ENCODE data around the gene ARID3A.

The ARID3A gene

GRCh38 chr19:964761-965694 lies 39.2 kb downstream of the ARID3A start:
- Mint-ChIP-seq H3K27me3 (no peaks in the 10 kb centered on the region), H3K27ac (no peak overlapping the region), H3K4me1 (ENCODE audit: low read depth in 2 of 2) (no peaks in the 10 kb centered on the region), H3K36me3 (ENCODE audit: insufficient read depth) (peaks cover 35% of the 10 kb centered on the region), H3K9me3 (no peaks in the 10 kb centered on the region), H3K4me3 (no peak overlapping the region)
- DNase-seq (no peak), ATAC-seq (replicated peaks) (no peak)

GRCh38 chr19:966485-967088 lies 40.8 kb downstream of the ARID3A start:
- H3K27me3 Mint-ChIP-seq = no peaks in the 10 kb centered on the region

GRCh38 chr19:970695-971094 lies 44.9 kb downstream of the ARID3A start:
- no peak for ATAC-seq (replicated peaks)
- H3K36me3 Mint-ChIP-seq (ENCODE audit: insufficient read depth) = peaks cover 43% of the 10 kb centered on the region
- no peaks in the 10 kb centered on the region for H3K4me1 Mint-ChIP-seq (ENCODE audit: low read depth in 2 of 2)
- no peak for DNase-seq
- no peaks in the 10 kb centered on the region for H3K9me3 Mint-ChIP-seq
- no peaks in the 10 kb centered on the region for H3K27me3 Mint-ChIP-seq
- peak overlapping the region in 1 of 2 donors; percentile 48 for H3K4me3 Mint-ChIP-seq
- H3K27ac Mint-ChIP-seq = peak overlapping the region in 1 of 2 donors; percentile 51

More at GRCh38 chr19:966485-967088, 40.8 kb downstream of the ARID3A start:
- ATAC-seq (replicated peaks) (no peak), DNase-seq (no peak)
- H3K9me3 Mint-ChIP-seq = no peaks in the 10 kb centered on the region
- H3K4me3 Mint-ChIP-seq = no peak overlapping the region
- no peaks in the 10 kb centered on the region for H3K4me1 Mint-ChIP-seq (ENCODE audit: low read depth in 2 of 2)
- H3K27ac Mint-ChIP-seq = no peak overlapping the region
- peaks cover 43% of the 10 kb centered on the region for H3K36me3 Mint-ChIP-seq (ENCODE audit: insufficient read depth)

GRCh38 chr19:971795-972194 lies 46.0 kb downstream of the ARID3A start:
- DNase-seq = no peak
- no peak for ATAC-seq (replicated peaks)
- Mint-ChIP-seq H3K27me3 (no peaks in the 10 kb centered on the region), H3K36me3 (ENCODE audit: insufficient read depth) (peaks cover 40% of the 10 kb centered on the region), H3K4me3 (no peak overlapping the region), H3K27ac (no peak overlapping the region), H3K9me3 (no peaks in the 10 kb centered on the region), H3K4me1 (ENCODE audit: low read depth in 2 of 2) (no peaks in the 10 kb centered on the region)

GRCh38 chr19:972281-972680 lies 46.4 kb downstream of the ARID3A start:
- Mint-ChIP-seq H3K36me3 (ENCODE audit: insufficient read depth) (peaks cover 36% of the 10 kb centered on the region), H3K9me3 (no peaks in the 10 kb centered on the region), H3K4me3 (no peak overlapping the region), H3K27me3 (no peaks in the 10 kb centered on the region), H3K27ac (no peak overlapping the region), H3K4me1 (ENCODE audit: low read depth in 2 of 2) (no peaks in the 10 kb centered on the region)
- ATAC-seq (replicated peaks) = no peak
- no peak for DNase-seq

GRCh38 chr19:973726-974563 lies 48.1 kb downstream of the ARID3A start:
- H3K27me3 Mint-ChIP-seq = no peaks in the 10 kb centered on the region
- H3K27ac Mint-ChIP-seq = no peak overlapping the region
- no peaks in the 10 kb centered on the region for H3K9me3 Mint-ChIP-seq
- H3K4me1 Mint-ChIP-seq (ENCODE audit: low read depth in 2 of 2) = no peaks in the 10 kb centered on the region
- DNase-seq (no peak), ATAC-seq (replicated peaks) (no peak)
- H3K4me3 Mint-ChIP-seq = no peak overlapping the region
- H3K36me3 Mint-ChIP-seq (ENCODE audit: insufficient read depth) = peaks cover 24% of the 10 kb centered on the region

- no peak overlapping the region for H3K27ac Mint-ChIP-seq
- no peaks in the 10 kb centered on the region for H3K27me3 Mint-ChIP-seq
- H3K4me1 Mint-ChIP-seq (ENCODE audit: low read depth in 2 of 2) = no peaks in the 10 kb centered on the region
- H3K4me3 Mint-ChIP-seq = no peak overlapping the region
- no peaks in the 10 kb centered on the region for H3K9me3 Mint-ChIP-seq
- peaks cover 23% of the 10 kb centered on the region for H3K36me3 Mint-ChIP-seq (ENCODE audit: insufficient read depth)
- DNase-seq (no peak), ATAC-seq (replicated peaks) (no peak)
These were observed 48.9 kb downstream of the ARID3A start for GRCh38 chr19:974564-975257.

- ATAC-seq (replicated peaks) = no peak
- H3K27ac Mint-ChIP-seq = no peak overlapping the region
- no peaks in the 10 kb centered on the region for H3K9me3 Mint-ChIP-seq
These were observed 50.6 kb downstream of the ARID3A start for GRCh38 chr19:976476-976875.

GRCh38 chr19:977058-977464 lies 51.2 kb downstream of the ARID3A start:
- H3K27ac Mint-ChIP-seq = no peak overlapping the region
- DNase-seq = no peak
- no peak for ATAC-seq (replicated peaks)
- H3K4me3 Mint-ChIP-seq = no peak overlapping the region
- no peaks in the 10 kb centered on the region for H3K27me3 Mint-ChIP-seq
- H3K4me1 Mint-ChIP-seq (ENCODE audit: low read depth in 2 of 2) = no peaks in the 10 kb centered on the region
- peaks cover 12% of the 10 kb centered on the region for H3K36me3 Mint-ChIP-seq (ENCODE audit: insufficient read depth)
- H3K9me3 Mint-ChIP-seq = no peaks in the 10 kb centered on the region

More at GRCh38 chr19:976476-976875, 50.6 kb downstream of the ARID3A start:
- no peak for DNase-seq
- no peaks in the 10 kb centered on the region for H3K4me1 Mint-ChIP-seq (ENCODE audit: low read depth in 2 of 2)
- no peaks in the 10 kb centered on the region for H3K27me3 Mint-ChIP-seq
- peaks cover 12% of the 10 kb centered on the region for H3K36me3 Mint-ChIP-seq (ENCODE audit: insufficient read depth)
- no peak overlapping the region for H3K4me3 Mint-ChIP-seq

- Mint-ChIP-seq H3K4me1 (ENCODE audit: low read depth in 2 of 2) (peaks cover 2 to 4% of the 10 kb centered on the region in 2 donors), H3K27ac (no peak overlapping the region), H3K9me3 (no peaks in the 10 kb centered on the region), H3K36me3 (ENCODE audit: insufficient read depth) (peaks cover 12% of the 10 kb centered on the region), H3K27me3 (no peaks in the 10 kb centered on the region), H3K4me3 (no peak overlapping the region)
- DNase-seq (no peak), ATAC-seq (replicated peaks) (no peak)
These were observed 53.5 kb downstream of the ARID3A start for GRCh38 chr19:979318-979741.

- Mint-ChIP-seq H3K4me1 (ENCODE audit: low read depth in 2 of 2) (peaks cover 11 to 13% of the 10 kb centered on the region in 2 donors), H3K36me3 (ENCODE audit: insufficient read depth) (peaks cover 16% of the 10 kb centered on the region), H3K27me3 (no peaks in the 10 kb centered on the region), H3K27ac (no peak overlapping the region), H3K4me3 (no peak overlapping the region), H3K9me3 (no peaks in the 10 kb centered on the region)
- ATAC-seq (replicated peaks) (no peak), DNase-seq (no peak)
These were observed 54.5 kb downstream of the ARID3A start for GRCh38 chr19:980133-980998.

GRCh38 chr19:982567-983170 lies 56.8 kb downstream of the ARID3A start:
- H3K4me1 Mint-ChIP-seq (ENCODE audit: low read depth in 2 of 2) = peaks cover 11 to 17% of the 10 kb centered on the region in 2 donors
- H3K9me3 Mint-ChIP-seq = no peaks in the 10 kb centered on the region
- H3K36me3 Mint-ChIP-seq (ENCODE audit: insufficient read depth) = peaks cover 20% of the 10 kb centered on the region
- H3K27ac Mint-ChIP-seq = no peak overlapping the region
- no peaks in the 10 kb centered on the region for H3K27me3 Mint-ChIP-seq
- ATAC-seq (replicated peaks) (peak; percentile 66), DNase-seq (peak; percentile 65 to 75 (median 73))
- H3K4me3 Mint-ChIP-seq = peak overlapping the region in 1 of 2 donors; percentile 27

All from effector memory CD8-positive, alpha-beta T cell (primary cell).